Measurements from ENCODE around the gene NPHP1. TPM values are rescaled to one million over a fixed set of nuclear protein-coding genes. Genes with fewer than 3 reads are reported as not detected.
"Not testable (repeated sequence)": the region's sequence is repeated elsewhere in the genome, so short reads cannot be mapped to it uniquely, and the experiment has no call there.

NPHP1 gene
- total RNA-seq, 1 donor from 2014 or later = 8.3 TPM

DNA sequence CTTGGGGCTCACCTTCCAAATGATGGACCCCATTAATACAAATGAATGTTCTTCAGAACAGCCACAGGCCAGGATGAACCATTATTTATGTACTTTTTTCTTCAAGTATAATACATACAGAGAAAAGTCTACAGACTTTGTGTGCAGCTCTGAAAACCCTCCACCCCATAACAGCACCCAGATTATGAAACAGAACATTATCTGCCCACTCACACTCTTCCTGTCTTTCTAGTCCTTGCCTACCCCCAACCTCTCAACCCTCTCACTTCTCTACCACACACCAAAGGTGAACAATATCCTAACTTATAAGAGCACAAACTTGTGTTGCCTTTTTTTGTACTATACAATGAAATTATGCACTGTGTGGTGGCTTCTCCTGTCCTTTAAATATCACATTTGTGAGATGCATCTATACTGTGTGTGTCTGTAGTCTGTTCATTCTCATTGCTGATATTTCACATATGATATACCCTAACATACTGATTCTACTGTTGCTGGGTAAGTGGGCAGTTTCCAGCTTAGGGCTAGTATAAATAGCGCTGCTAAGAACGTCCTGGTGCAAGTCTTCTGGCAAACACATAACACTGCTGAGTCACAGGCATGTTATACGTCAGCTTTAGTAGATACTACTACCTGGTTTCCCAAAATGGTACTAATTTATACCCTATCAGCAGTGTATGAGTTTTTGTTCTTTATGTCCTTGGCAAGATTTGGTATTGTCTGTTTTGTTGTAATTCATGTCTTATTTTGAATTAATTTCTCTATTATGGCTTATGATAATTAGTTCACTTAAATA is 1.0 kb upstream of the NPHP1 start:
- intact Hi-C loops (cut with DNase I) = no loop called here
- no peak for ATAC-seq

DNA sequence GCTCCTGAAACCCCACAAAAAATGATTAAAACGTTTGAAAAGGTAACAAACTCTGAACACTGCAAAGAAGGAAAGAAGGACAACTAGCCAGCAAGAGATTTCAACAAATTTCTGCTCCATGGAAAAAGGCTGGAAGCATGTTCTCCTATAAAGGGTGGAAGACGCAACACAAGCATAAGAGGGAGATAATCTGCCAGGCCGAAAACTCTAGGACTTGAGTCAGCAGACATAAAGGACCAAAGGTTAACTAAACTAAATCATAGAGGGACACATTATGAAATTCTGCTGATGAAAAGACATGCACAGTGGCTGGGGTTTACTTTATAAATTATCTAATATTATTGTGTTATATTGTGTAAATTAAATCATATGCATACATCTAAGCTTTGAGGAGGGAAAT is 6.8 kb downstream of the NPHP1 start:
- ATAC-seq = no peak
- intact Hi-C loops (cut with DNase I) = no loop called here

More for the DNA sequence above, 1.0 kb upstream of the NPHP1 start:
- no peak for DNase-seq (ENCODE audit: low spot score)

DNA sequence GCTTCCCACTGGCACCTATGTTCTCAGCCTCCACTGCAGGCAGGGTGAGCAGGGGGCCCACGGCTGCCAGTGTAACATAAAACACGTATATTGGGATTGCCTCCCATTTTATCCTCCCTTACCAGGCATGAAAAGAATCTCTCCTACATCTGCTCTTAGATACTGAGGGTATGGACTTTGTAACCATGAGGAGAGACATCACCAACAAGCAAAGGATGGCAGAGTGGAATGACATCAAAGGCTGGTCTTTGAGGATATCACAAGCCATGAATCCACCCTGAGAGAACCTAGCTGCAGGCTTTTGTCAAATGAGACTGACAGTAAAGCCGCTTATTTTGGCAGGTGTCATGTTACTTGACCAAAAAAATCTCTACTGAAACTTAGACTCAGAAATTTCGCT is 7.4 kb downstream of the NPHP1 start:
- ATAC-seq (no peak), DNase-seq (ENCODE audit: low spot score) (no peak)
- intact Hi-C loops (cut with DNase I) = no loop called here

More for the DNA sequence above, 6.8 kb downstream of the NPHP1 start:
- DNase-seq (ENCODE audit: low spot score) = no peak

DNA sequence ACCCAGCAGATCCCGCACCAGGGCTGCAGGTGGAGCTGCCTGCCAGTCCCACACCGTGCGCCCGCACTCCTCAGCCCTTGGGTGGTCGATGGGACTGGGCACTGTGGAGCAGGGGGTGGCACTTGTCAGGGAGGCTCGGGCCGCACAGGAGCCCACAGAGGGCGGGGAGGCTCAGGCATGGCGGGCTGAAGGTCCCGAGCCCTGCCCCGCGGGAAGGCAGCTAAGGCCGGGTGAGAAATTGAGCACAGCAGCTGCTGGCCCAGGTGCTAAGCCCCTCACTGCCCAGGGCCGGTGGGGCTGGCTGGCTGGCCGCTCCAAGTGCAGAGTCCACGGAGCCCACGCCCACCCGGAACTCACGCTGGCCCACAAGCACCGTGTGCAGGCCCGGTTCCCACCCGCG is 14.6 kb downstream of the NPHP1 start:
- ATAC-seq; DNase-seq (ENCODE audit: low spot score); intact Hi-C loops (cut with DNase I): not testable (repeated sequence)

GRCh38 chr2:110182449-110182848 is 22.4 kb downstream of the NPHP1 start:
- intact Hi-C loops (cut with DNase I) = no loop called here
- DNase-seq (ENCODE audit: low spot score) (no peak), ATAC-seq (no peak)

- no peak for ATAC-seq
- no peak for DNase-seq (ENCODE audit: low spot score)
- intact Hi-C loops (cut with DNase I) = no loop called here
These were observed 24.8 kb downstream of the NPHP1 start for GRCh38 chr2:110180036-110180435.

DNA sequence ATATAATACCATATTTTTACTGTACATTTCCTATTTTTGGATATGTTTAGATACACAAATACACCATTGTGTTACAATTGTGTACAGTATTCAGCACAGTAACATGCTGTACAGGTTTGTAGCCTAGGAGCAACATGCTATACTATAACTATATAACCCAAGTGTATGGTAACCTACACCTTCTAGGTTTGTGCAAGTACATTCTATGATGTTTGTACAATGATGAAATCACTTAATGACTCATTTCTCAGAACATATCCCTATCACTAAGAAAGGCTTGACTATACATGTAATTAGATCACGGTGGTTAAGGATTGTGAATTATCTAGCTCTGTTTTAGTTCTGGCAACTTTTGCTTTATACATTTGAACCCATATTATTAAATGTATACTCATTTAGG is 31.3 kb downstream of the NPHP1 start:
- intact Hi-C loops (cut with DNase I) = no loop called here
- ATAC-seq = no peak
- no peak for DNase-seq (ENCODE audit: low spot score)

DNA sequence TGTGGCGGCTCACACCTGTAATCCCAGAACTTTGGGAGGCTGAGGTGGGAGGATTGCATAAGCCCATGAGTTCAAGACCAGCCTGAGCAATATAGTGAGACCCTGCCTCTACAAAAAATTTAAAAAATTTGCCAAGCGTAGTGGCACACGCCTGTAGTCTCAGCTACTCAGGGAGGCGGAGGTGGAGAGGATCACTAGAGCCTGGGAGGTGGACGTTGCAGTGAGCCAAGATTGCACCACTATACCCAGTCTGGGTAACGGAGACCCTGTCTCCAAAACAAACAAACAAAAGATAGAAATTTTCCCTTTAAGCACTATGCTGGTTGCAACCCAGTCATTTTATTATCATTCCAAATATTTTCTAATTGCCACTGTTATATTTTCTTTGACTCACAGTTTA is 32.3 kb downstream of the NPHP1 start:
- DNase-seq (ENCODE audit: low spot score) = no peak
- intact Hi-C loops (cut with DNase I) = no loop called here
- ATAC-seq = no peak

DNA sequence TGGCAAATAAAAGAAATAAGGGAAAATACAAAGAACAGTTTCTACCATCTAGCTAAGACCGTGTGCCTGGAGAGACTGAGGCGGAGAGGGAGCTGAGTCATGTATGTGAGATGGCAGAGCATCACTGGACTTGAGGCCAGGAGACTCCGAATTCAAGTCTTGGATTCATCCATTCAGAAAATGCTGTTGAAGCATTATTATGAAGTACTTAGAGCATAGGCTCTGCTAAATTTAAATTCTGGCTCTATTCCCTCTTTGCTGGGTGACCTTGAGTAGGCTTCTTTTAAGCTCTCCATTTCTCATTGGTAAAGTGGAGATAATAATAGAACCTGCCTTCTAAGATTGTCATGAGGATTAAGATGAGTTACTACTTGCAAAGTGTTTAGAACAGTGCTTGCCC is 34.7 kb downstream of the NPHP1 start:
- intact Hi-C loops (cut with DNase I) = no loop called here
- DNase-seq (ENCODE audit: low spot score) (no peak), ATAC-seq (no peak)

DNA sequence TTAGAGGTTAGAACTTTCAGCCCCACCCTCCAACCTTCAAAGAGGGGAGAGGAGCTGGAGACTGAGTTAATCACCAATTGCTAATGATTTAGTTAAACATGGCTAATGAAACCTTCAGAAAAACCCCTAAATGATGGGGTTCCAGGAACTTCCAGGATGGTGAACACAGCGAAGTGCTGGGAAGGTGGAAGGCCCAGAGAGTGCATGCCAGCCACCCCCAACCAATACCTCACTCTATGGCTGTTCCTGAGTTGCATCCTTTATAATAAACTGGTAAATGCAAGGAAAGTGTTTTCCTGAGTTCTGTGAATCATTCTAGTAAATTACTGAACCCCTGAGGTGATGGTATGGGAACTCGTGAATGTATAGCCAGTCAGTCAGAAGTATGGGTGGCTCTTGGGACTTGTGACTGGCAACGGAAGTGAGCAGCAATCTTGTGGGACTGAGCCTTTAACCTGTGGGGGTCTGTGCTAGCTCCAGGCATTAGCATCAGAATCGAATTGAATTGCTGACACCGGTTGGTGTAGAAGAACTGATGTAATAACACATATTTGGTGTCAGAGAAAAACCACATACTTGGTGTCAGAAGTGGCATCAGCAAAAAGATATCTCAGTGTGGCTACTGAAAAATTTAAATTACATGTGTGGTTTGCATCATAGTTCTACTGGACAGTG is 37.4 kb downstream of the NPHP1 start:
- no peak for DNase-seq (ENCODE audit: low spot score)
- intact Hi-C loops (cut with DNase I) = no loop called here

DNA sequence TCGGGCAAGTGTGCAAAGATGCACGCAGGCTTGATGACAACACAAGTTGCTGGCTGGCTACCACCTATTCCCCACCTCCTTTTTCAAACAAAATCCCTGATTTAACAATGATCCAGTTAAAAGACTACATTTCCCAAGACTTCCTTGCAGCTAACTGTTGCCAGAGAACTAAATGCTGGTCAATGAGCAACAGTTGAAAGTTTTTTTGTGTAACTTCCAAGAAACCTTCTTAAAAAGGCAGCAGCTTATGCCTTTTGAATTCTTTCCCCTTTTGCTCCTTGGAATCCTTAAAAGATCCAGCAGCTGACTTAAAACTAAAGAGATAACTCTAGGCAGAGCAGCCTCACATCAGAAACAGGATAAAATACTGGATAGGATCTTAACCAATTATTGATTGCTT is 38.5 kb downstream of the NPHP1 start:
- DNase-seq (ENCODE audit: low spot score) (no peak), ATAC-seq (no peak)
- intact Hi-C loops (cut with DNase I) = no loop called here

More for the DNA sequence above, 37.4 kb downstream of the NPHP1 start:
- ATAC-seq = no peak

- DNase-seq (ENCODE audit: low spot score) (no peak), ATAC-seq (peak; percentile 64)
- intact Hi-C loops (cut with DNase I) = no loop called here
These were observed 47.5 kb downstream of the NPHP1 start for GRCh38 chr2:110157153-110157793.

GRCh38 chr2:110154828-110155227 is 50.0 kb downstream of the NPHP1 start:
- intact Hi-C loops (cut with DNase I); DNase-seq (ENCODE audit: low spot score); ATAC-seq: not testable (repeated sequence)

DNA sequence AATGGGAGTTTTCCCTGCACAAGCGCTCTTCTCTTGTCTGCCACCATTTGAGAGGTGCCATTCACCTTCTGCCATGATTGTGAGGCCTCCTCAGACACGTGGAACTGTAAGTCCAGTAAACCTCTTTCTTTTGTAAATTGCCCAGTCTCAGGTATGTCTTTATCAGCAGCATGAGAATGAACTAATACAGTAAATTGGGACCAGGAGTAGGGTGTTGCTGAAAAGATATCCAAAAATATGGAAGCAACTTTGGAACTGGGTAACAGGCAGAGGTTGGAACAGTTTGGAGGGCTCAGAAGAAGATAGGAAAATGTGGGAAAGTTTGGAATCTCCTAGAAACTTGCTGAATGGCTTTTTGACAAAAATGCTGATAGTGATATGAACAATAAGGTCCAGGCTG is 50.6 kb downstream of the NPHP1 start:
- DNase-seq (ENCODE audit: low spot score); ATAC-seq; intact Hi-C loops (cut with DNase I): not testable (repeated sequence)

DNA sequence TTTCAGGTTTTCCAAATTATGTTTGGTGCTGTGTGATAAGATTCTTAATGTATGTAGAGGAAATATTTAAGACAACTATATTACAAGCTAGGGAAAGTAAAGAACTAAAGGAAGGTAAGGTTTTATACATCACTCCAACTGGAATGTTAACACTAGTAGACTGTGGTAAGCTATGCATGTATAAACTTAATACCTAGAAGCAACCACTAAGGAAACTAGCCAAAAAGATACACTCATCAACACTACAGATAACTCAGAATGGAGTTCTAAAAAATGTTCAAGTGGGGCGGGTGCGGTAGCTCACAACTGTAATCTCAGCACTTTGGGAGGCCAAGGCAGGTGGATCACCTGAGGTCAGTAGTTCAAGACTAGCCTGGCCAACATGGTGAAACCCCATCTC is 51.4 kb downstream of the NPHP1 start:
- ATAC-seq (no peak), DNase-seq (ENCODE audit: low spot score) (no peak)
- intact Hi-C loops (cut with DNase I) = no loop called here

- no peak for DNase-seq (ENCODE audit: low spot score)
- ATAC-seq = no peak
- intact Hi-C loops (cut with DNase I) = no loop called here
These were observed 51.9 kb downstream of the NPHP1 start for GRCh38 chr2:110152943-110153342.

DNA sequence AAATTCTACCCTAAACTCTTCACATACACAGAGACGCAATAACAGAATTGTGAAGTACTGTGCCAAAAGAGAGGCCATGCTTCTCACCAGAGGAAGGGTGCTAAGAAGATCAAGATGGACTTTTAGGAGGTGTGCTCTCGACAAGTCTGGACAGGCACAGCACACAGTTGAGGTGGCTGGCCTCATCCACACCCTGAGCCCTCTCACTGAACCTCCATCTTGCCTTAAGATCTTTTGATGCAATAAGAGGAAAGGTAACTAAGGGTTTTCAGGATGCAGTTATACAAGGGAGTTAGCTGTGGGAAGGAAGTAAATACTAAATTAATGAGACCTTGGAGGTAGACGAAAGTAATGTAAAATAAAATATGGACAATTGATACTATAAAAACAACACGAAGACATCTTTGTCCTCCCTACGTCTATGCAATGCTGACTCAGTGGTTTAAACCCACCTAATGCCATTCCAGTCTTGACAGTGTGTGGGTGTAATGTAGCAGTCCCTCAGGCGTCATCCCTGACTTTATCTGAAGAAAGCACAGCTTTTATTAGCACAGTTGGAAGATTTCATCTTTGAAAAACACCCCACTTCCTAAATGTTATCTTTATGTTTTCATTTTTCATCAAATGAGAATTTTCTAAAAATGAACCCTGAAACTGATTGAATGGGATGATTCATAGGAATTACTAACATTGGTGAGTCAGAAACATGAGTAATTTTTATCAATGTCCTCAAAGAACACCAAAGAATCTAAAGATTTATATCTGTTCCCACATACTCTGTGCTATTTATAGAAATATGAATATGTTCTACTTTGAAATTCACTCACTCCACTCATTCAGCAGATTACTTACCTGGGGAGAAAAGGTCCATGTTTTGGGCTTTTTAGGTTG is 55.2 kb downstream of the NPHP1 start:
- ATAC-seq (no peak), DNase-seq (ENCODE audit: low spot score) (no peak)
- intact Hi-C loops (cut with DNase I) = no loop called here

GRCh38 chr2:110146945-110147332 is 57.9 kb downstream of the NPHP1 start:
- ATAC-seq (no peak), DNase-seq (ENCODE audit: low spot score) (no peak)
- intact Hi-C loops (cut with DNase I) = no loop called here

Data from sciatic nerve (tissue), 2 donors.